Endothelial cell of umbilical vein (primary cell): ENCODE data around the gene TUBD1.

Experiments used
- EZH2 ChIP-seq: IDR thresholded peaks from 2 replicates; pipeline ENCODE4 v1.6.1; 2012; ENCODE audit warnings: borderline replicate concordance, low read depth, mild to moderate bottlenecking, moderate library complexity, low read length, inconsistent platforms; ENCODE audit not compliant: severe bottlenecking
- JUN ChIP-seq: IDR thresholded peaks from 2 replicates; pipeline ENCODE4 v1.6.1; 2011; ENCODE audit warnings: borderline replicate concordance, low read depth; ENCODE audit not compliant: insufficient read length, insufficient read depth
- TF ChIP-seq, protein P1 (sequence below), 2 donors: IDR thresholded peaks; 1 replicate in 1 of 2; 2 replicates in 1 of 2; pipeline ENCODE4 v1.5.1; 2011; ENCODE audit warnings: low read length in 2 of 2, mild to moderate bottlenecking in 2 of 2, moderate library complexity in 2 of 2, control low read depth in 1 of 2, inconsistent platforms in 1 of 2, low read depth in 1 of 2; ENCODE audit not compliant: insufficient read depth in 1 of 2; ENCODE audit errors: extremely low read depth in 1 of 2

DNA sequence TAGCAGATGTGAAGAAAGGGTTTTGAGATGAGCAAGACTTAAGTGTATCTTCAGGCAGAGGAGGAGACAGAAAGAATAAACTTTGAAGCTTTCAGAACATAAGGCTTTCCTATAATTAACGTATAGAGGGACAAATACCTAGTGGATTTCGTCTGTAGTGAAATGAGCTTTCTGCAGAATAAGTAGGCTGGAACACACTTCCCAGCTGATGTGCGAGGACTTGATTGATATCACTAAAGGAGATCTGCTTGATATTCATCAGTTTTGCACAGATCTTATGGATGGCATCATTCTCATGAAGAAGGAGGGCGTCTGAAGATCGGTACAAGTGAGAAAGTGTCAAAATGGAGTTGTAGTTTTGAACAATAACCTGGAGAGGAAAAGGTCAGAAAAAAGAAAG is 14.8 kb downstream of the TUBD1 start:
- TF ChIP-seq, protein P1, sequence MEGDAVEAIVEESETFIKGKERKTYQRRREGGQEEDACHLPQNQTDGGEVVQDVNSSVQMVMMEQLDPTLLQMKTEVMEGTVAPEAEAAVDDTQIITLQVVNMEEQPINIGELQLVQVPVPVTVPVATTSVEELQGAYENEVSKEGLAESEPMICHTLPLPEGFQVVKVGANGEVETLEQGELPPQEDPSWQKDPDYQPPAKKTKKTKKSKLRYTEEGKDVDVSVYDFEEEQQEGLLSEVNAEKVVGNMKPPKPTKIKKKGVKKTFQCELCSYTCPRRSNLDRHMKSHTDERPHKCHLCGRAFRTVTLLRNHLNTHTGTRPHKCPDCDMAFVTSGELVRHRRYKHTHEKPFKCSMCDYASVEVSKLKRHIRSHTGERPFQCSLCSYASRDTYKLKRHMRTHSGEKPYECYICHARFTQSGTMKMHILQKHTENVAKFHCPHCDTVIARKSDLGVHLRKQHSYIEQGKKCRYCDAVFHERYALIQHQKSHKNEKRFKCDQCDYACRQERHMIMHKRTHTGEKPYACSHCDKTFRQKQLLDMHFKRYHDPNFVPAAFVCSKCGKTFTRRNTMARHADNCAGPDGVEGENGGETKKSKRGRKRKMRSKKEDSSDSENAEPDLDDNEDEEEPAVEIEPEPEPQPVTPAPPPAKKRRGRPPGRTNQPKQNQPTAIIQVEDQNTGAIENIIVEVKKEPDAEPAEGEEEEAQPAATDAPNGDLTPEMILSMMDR (IDR thresholded peaks at IDR 0.05; ENCODE audit: extremely low read depth in 1 of 2, insufficient read depth in 1 of 2, low read depth in 1 of 2, low read length in 2 of 2) = no peak
- TF ChIP-seq EZH2 (no peak), JUN (no peak)
